GM21423 (cell line): ENCODE results near the gene PRAMEF17.
"Not testable (repeated sequence)": the region's sequence is repeated elsewhere in the genome, so short reads cannot be mapped to it uniquely, and the experiment has no call there.

Experiments used
- ATAC-seq: cut with Tn5 transposase; IDR thresholded peaks from one replicate; pipeline ENCODE4 v1.9.1; 2021; ENCODE audit warnings: mild to moderate bottlenecking, moderate library complexity; ENCODE audit not compliant: unreplicated experiment

The PRAMEF17 gene

GRCh38 chr1:13389332-13389731, at the start of gene PRAMEF17:
Gene PRAMEF17, plus strand, starts transcription at chr1:13389632. Its CDS starts 26 bp downstream, at chr1:13389658.
- not testable (repeated sequence) for ATAC-seq

GRCh38 chr1:13342496-13342895, 46.9 kb upstream of the PRAMEF17 start:
- not testable (repeated sequence) for ATAC-seq

GRCh38 chr1:13347034-13347433, 42.4 kb upstream of the PRAMEF17 start, which contains the start of gene PRAMEF14:
Gene PRAMEF14, minus strand, starts transcription at chr1:13347134. Its CDS starts 1,820 bp downstream, at chr1:13345314.
- ATAC-seq: not testable (repeated sequence)

- ATAC-seq: not testable (repeated sequence)
Measured at GRCh38 chr1:13353476-13353875, 36.0 kb upstream of the PRAMEF17 start.

GRCh38 chr1:13354475-13354874, 35.0 kb upstream of the PRAMEF17 start:
- not testable (repeated sequence) for ATAC-seq

- not testable (repeated sequence) for ATAC-seq
Measured at GRCh38 chr1:13356774-13357173, 32.7 kb upstream of the PRAMEF17 start.

- not testable (repeated sequence) for ATAC-seq
Measured at GRCh38 chr1:13362364-13362763, 27.1 kb upstream of the PRAMEF17 start.

- not testable (repeated sequence) for ATAC-seq
Measured at GRCh38 chr1:13364928-13365327, 24.5 kb upstream of the PRAMEF17 start.

- not testable (repeated sequence) for ATAC-seq
Measured at GRCh38 chr1:13366536-13366935, 22.9 kb upstream of the PRAMEF17 start.

GRCh38 chr1:13368544-13368943, 20.9 kb upstream of the PRAMEF17 start:
- ATAC-seq: not testable (repeated sequence)

- ATAC-seq: not testable (repeated sequence)
Measured at GRCh38 chr1:13378983-13379382, 10.4 kb upstream of the PRAMEF17 start.

GRCh38 chr1:13380380-13380779, 9.1 kb upstream of the PRAMEF17 start:
- not testable (repeated sequence) for ATAC-seq

GRCh38 chr1:13393004-13393403, 3.6 kb downstream of the PRAMEF17 start:
- not testable (repeated sequence) for ATAC-seq

GRCh38 chr1:13394761-13395160, 5.3 kb downstream of the PRAMEF17 start:
- ATAC-seq: not testable (repeated sequence)

- ATAC-seq: not testable (repeated sequence)
Measured at GRCh38 chr1:13395311-13395710, 5.9 kb downstream of the PRAMEF17 start.

- no peak for ATAC-seq
Measured at GRCh38 chr1:13407811-13408210, 18.4 kb downstream of the PRAMEF17 start.

GRCh38 chr1:13410150-13410549, 20.7 kb downstream of the PRAMEF17 start, which contains the start of gene PRAMEF20:
Gene PRAMEF20, plus strand, starts transcription at chr1:13410450. Its CDS starts 5,905 bp downstream, at chr1:13416355.
- ATAC-seq: not testable (repeated sequence)

GRCh38 chr1:13430495-13430894, 41.1 kb downstream of the PRAMEF17 start:
- no peak for ATAC-seq

GRCh38 chr1:13432251-13432650, 42.8 kb downstream of the PRAMEF17 start:
- ATAC-seq: no peak

- not testable (repeated sequence) for ATAC-seq
Measured at GRCh38 chr1:13433694-13434358, 44.4 kb downstream of the PRAMEF17 start.

GRCh38 chr1:13435458-13435857, 46.0 kb downstream of the PRAMEF17 start:
- ATAC-seq: no peak

GRCh38 chr1:13439104-13439783, 49.8 kb downstream of the PRAMEF17 start:
- not testable (repeated sequence) for ATAC-seq
